ENCODE results near the gene SURF1.

SURF1 gene

DNA sequence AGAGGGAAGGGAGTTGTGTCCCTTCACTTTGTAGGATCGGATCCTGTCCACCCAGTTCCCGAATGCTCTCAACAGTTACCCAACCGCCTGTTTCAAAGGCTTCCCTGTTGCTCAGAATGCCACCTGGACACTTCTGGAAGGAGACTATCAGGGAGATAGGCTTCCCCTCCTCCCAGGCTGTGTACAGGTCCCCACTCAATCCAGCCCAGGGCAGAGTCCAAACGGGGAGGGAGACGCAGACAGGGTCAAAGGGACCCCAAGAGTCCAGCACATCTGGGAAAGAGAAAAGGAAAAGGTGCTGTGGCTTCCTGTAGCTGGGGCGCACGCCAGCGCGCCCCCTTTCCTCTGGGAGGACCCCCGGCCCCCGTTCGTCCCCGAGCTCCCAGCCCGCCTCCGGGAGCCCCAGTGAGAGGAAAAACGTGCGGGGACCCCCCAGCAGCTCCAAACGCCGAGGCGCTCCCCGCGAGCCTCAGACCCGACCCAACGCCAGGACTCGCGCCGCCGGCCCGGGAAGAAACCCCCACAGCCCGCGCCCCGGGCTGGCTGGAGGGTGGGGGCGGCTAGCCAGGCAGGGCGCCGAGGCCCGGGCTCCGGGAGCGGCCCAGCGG is 18.9 kb upstream of the SURF1 start:
- H3K27me3 ChIP-seq (replicated peaks): no peaks in the 10 kb centered on the region
- H3K36me3 ChIP-seq (replicated peaks): peaks cover 32% of the 10 kb centered on the region
- peak overlapping the region; percentile 94 for H3K4me3 ChIP-seq (ENCODE audit: low read depth, low read length)
- in situ Hi-C loops (cut with HindIII; ENCODE audit: low pct_ligation_motif_present, low sequenced_read_pairs): no loop called here
- TF ChIP-seq, protein P1, sequence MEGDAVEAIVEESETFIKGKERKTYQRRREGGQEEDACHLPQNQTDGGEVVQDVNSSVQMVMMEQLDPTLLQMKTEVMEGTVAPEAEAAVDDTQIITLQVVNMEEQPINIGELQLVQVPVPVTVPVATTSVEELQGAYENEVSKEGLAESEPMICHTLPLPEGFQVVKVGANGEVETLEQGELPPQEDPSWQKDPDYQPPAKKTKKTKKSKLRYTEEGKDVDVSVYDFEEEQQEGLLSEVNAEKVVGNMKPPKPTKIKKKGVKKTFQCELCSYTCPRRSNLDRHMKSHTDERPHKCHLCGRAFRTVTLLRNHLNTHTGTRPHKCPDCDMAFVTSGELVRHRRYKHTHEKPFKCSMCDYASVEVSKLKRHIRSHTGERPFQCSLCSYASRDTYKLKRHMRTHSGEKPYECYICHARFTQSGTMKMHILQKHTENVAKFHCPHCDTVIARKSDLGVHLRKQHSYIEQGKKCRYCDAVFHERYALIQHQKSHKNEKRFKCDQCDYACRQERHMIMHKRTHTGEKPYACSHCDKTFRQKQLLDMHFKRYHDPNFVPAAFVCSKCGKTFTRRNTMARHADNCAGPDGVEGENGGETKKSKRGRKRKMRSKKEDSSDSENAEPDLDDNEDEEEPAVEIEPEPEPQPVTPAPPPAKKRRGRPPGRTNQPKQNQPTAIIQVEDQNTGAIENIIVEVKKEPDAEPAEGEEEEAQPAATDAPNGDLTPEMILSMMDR (IDR thresholded peaks at IDR 0.05; ENCODE audit: low read depth, low read length, missing control alignments): no peak
- DNase-seq: peak; percentile 12
- H3K27ac ChIP-seq: peak overlapping the region; percentile 96

DNA sequence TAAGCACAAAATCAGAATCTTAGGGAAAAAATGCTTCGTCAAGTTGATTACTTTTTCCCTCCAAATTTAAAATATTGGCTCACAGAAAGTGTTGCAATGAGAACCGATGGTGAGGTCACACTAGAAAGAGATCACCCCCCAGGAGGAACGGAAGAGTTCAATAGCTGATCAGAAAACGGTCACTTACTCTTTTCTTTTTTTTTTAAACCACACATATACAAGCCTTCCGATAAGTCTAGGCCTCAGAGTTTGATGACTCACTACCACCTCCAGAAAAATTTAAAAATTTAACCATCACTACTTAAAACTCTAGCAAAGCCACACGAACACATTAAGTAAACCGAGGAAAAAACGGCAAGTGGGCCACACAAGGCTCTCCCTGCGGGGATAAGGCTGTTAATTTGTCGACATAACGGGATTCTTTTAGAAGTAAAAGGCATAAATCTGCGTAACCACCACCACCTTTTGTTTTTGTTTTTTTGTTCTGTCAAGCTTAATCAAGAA is 18.4 kb upstream of the SURF1 start:
- peak; percentile 25 for DNase-seq
- Histone ChIP-seq H3K27me3 (replicated peaks) (no peaks in the 10 kb centered on the region), H3K4me3 (ENCODE audit: low read depth, low read length) (peak overlapping the region; percentile 94), H3K36me3 (replicated peaks) (peaks cover 37% of the 10 kb centered on the region), H3K27ac (peak overlapping the region; percentile 96)
- TF ChIP-seq, protein P1 (IDR thresholded peaks at IDR 0.05; ENCODE audit: low read depth, low read length, missing control alignments): no peak
- in situ Hi-C loops (cut with HindIII; ENCODE audit: low pct_ligation_motif_present, low sequenced_read_pairs): no loop called here

DNA sequence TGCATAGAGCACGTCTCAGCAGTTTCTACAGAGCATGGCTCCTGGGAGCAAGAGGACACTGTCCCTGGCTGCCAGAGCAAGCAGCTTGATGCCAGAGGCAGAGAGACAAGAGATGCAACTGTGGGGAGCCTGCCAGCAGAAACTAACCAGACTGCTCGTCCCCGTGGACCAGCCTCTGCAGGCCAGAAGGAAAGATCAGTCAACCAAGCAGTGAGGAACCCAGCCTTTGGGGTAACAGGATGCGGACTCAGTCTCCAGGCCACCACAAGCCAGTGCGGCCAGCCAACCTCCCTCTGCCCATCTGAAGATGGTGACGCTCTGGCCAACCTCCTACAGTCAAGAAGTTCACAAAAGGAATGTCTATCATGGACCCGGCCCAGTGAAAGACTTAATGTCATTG is 15.9 kb upstream of the SURF1 start:
- DNase-seq: no peak
- H3K4me3 ChIP-seq (ENCODE audit: low read depth, low read length): no peak overlapping the region
- no peaks in the 10 kb centered on the region for H3K27me3 ChIP-seq (replicated peaks)
- no peak overlapping the region for H3K27ac ChIP-seq
- in situ Hi-C loops (cut with HindIII; ENCODE audit: low pct_ligation_motif_present, low sequenced_read_pairs): no loop called here
- peaks cover 53% of the 10 kb centered on the region for H3K36me3 ChIP-seq (replicated peaks)
- TF ChIP-seq, protein P1 (IDR thresholded peaks at IDR 0.05; ENCODE audit: low read depth, low read length, missing control alignments): no peak

DNA sequence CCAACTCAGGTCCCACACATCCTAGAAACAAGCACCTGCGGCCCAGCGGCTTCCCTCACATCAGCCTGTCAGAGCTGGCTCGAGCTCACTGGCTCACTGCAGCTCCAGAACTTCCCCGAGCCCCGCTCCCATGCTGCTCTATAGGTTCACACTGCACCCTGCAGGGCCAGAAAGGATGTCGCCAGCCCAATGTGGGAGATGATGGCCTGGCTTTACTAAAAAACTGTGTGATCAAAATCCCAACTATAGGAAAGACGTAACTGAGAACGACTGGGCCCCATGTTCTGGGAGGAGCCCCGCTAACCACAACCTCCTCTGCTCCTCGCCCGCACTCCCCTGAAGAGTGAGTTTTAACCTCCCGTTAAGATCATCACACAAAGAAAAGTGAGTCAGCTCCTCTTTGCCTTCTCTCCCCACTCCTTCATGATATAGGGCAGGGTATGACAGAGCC is 15.0 kb upstream of the SURF1 start:
- H3K4me3 ChIP-seq (ENCODE audit: low read depth, low read length): no peak overlapping the region
- no peaks in the 10 kb centered on the region for H3K27me3 ChIP-seq (replicated peaks)
- peaks cover 62% of the 10 kb centered on the region for H3K36me3 ChIP-seq (replicated peaks)
- no peak overlapping the region for H3K27ac ChIP-seq
- in situ Hi-C loops (cut with HindIII; ENCODE audit: low pct_ligation_motif_present, low sequenced_read_pairs): no loop called here
- DNase-seq: peak; percentile 35
- TF ChIP-seq, protein P1 (IDR thresholded peaks at IDR 0.05; ENCODE audit: low read depth, low read length, missing control alignments): no peak

DNA sequence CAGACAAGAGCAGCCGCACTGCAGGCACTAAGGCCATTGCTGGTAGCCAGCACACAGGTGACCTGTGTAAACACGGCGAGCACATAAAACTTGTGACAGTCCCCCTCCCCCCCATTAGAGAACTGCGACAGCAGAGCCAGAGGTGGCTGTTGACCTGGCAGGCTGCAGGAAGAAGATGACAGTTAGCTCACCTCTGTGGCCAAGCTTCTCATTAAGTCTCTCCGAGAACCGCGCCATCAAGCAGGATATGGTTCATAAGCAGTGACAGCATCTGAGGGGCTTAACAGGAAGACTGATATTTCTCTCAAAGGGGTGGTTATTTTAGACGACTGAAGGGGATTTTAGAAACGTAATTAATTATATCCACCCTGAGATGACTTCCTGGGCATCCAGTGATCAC is 14.4 kb upstream of the SURF1 start:
- TF ChIP-seq, protein P1 (IDR thresholded peaks at IDR 0.05; ENCODE audit: low read depth, low read length, missing control alignments): no peak
- H3K27ac ChIP-seq: no peak overlapping the region
- H3K27me3 ChIP-seq (replicated peaks): no peaks in the 10 kb centered on the region
- DNase-seq: no peak
- in situ Hi-C loops (cut with HindIII; ENCODE audit: low pct_ligation_motif_present, low sequenced_read_pairs): no loop called here
- peaks cover 67% of the 10 kb centered on the region for H3K36me3 ChIP-seq (replicated peaks)
- H3K4me3 ChIP-seq (ENCODE audit: low read depth, low read length): no peak overlapping the region

DNA sequence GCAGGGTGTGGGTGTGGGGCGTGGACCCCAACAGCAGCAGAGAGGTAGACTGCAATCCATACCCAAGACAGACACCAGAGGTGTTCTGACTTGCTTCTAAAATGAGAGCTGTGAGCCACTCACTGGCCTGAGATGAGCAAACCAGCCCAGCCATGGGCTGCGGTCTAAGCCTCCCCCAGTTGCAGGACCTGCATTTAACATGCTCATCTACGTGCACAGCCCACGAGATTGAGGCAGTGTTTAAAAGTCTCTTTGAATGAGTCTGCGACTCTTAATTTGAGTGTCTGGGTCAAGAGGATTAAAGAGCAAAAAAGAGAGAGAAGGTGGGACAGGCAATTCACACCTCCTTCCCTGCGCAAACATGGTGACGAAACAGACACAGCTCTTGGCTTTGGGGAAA is 13.6 kb upstream of the SURF1 start:
- H3K36me3 ChIP-seq (replicated peaks): peaks cover 73% of the 10 kb centered on the region
- no peak overlapping the region for H3K4me3 ChIP-seq (ENCODE audit: low read depth, low read length)
- DNase-seq: no peak
- H3K27ac ChIP-seq: no peak overlapping the region
- TF ChIP-seq, protein P1 (IDR thresholded peaks at IDR 0.05; ENCODE audit: low read depth, low read length, missing control alignments): no peak
- no peaks in the 10 kb centered on the region for H3K27me3 ChIP-seq (replicated peaks)
- in situ Hi-C loops (cut with HindIII; ENCODE audit: low pct_ligation_motif_present, low sequenced_read_pairs): no loop called here
